Upper lobe of right lung (tissue), 1 donor: Measurements from ENCODE around the gene UBA6. TPM values are rescaled to one million over a fixed set of nuclear protein-coding genes. Genes with fewer than 3 reads are reported as not detected.

Source experiments
- ATAC-seq: fragments of 200-7000 bp; cut with Tn5 transposase; one replicate; pipeline ENCODE4 v1.9.1; 2020; ENCODE audit warnings: mild to moderate bottlenecking, moderate library complexity
- DNase-seq: peaks from one replicate; pipeline ENCODE4 v3.0.0-alpha.2; 2020
- H3K27ac ChIP-seq: fragments of 200-600 bp; one replicate; pipeline ENCODE4 v1.8.0; 2022
- H3K27me3 ChIP-seq: fragments of 200-600 bp; one replicate; pipeline ENCODE4 v1.8.0; 2022; ENCODE audit warnings: mild to moderate bottlenecking
- H3K36me3 ChIP-seq: fragments of 200-600 bp; one replicate; pipeline ENCODE4 v1.8.0; 2022
- H3K4me1 ChIP-seq: fragments of 200-600 bp; one replicate; pipeline ENCODE4 v1.8.0; 2022
- H3K4me3 ChIP-seq: fragments of 200-600 bp; one replicate; pipeline ENCODE4 v1.8.0; 2022; ENCODE audit warnings: mild to moderate bottlenecking
- H3K9me3 ChIP-seq: fragments of 200-600 bp; one replicate; pipeline ENCODE4 v1.8.0; 2022
- CTCF ChIP-seq: fragments of 200-600 bp; IDR thresholded peaks from one replicate; pipeline ENCODE4 v1.8.0; 2022; ENCODE audit warnings: antibody characterized with exemption
- intact Hi-C: fragments of 100-400 bp; cut with DNase I; formaldehyde crosslinking; loops from one replicate; pipeline ENCODE4 v1.11.0; 2022
- total RNA-seq: library from RNA; stranded (reverse); fragmentation: NEBNext Ultra II Directional; extraction: Animal tissue kit (Norgen Biotek cat#: 25700); gene quantifications from one replicate; pipeline ENCODE4 v1.2.1, GENCODE V29; 2021
- donor health status: DM: no; HTN: yes; CAD: no; lungs with severe emphysema.

Gene UBA6
- total RNA-seq, 1 donor from 2014 or later = 48.5 TPM

- H3K27me3 ChIP-seq = no peaks in the 10 kb centered on the region
- H3K9me3 ChIP-seq = no peaks in the 10 kb centered on the region
- TF ChIP-seq CTCF = no peak
- intact Hi-C loops = no loop called here
- H3K36me3 ChIP-seq = no peaks in the 10 kb centered on the region
- peaks cover 5% of the 10 kb centered on the region for H3K4me1 ChIP-seq
- H3K27ac ChIP-seq = no peak overlapping the region
- ATAC-seq (no peak), DNase-seq (no peak)
- H3K4me3 ChIP-seq = peak overlapping the region; percentile 90
These were observed 1.2 kb upstream of the UBA6 start for GRCh38 chr4:67702166-67702565.

GRCh38 chr4:67701517-67701850, 529 bp upstream of the UBA6 start:
- ATAC-seq = no peak
- intact Hi-C loops = no loop called here
- Histone ChIP-seq H3K36me3 (no peaks in the 10 kb centered on the region), H3K4me3 (peak overlapping the region; percentile 90), H3K9me3 (no peaks in the 10 kb centered on the region), H3K4me1 (peaks cover 5% of the 10 kb centered on the region), H3K27me3 (no peaks in the 10 kb centered on the region), H3K27ac (peak overlapping the region; percentile 80)
- TF ChIP-seq CTCF = no peak
- DNase-seq = no peak

- intact Hi-C loops = no loop called here
- peaks cover 5% of the 10 kb centered on the region for H3K4me1 ChIP-seq
- no peaks in the 10 kb centered on the region for H3K9me3 ChIP-seq
- H3K27me3 ChIP-seq = no peaks in the 10 kb centered on the region
- DNase-seq (no peak), ATAC-seq (peak; percentile 8)
- no peaks in the 10 kb centered on the region for H3K36me3 ChIP-seq
- H3K27ac ChIP-seq = peak overlapping the region; percentile 88
- peak overlapping the region; percentile 90 for H3K4me3 ChIP-seq
- no peak for TF ChIP-seq CTCF
These were observed 728 bp downstream of the UBA6 start for GRCh38 chr4:67700116-67700737.

DNA sequence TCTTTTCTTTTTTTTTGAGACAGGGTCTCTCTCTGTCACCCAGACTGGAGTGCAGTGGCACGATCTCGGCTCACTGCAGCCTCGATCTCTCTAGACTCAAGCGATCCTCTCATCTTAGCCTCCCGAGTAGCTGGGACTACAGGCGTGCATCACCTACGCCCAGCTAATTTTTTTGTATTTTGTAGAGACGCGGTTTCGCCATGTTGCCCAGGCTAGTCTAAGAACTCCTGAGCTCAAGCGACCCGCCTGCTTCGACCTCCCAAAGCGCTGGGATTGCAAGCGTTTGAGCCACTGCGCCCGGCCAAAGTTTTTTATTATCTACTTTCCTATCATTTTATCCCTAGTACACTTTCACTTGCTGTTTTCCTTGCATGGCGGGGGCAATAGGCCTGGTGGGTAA, 1.4 kb downstream of the UBA6 start:
- H3K9me3 ChIP-seq = no peaks in the 10 kb centered on the region
- H3K4me3 ChIP-seq = peak overlapping the region; percentile 90
- H3K27me3 ChIP-seq = no peaks in the 10 kb centered on the region
- TF ChIP-seq CTCF = no peak
- H3K4me1 ChIP-seq = peaks cover 5% of the 10 kb centered on the region
- DNase-seq = no peak
- peak overlapping the region; percentile 88 for H3K27ac ChIP-seq
- intact Hi-C loops = no loop called here
- no peak for ATAC-seq
- no peaks in the 10 kb centered on the region for H3K36me3 ChIP-seq

DNA sequence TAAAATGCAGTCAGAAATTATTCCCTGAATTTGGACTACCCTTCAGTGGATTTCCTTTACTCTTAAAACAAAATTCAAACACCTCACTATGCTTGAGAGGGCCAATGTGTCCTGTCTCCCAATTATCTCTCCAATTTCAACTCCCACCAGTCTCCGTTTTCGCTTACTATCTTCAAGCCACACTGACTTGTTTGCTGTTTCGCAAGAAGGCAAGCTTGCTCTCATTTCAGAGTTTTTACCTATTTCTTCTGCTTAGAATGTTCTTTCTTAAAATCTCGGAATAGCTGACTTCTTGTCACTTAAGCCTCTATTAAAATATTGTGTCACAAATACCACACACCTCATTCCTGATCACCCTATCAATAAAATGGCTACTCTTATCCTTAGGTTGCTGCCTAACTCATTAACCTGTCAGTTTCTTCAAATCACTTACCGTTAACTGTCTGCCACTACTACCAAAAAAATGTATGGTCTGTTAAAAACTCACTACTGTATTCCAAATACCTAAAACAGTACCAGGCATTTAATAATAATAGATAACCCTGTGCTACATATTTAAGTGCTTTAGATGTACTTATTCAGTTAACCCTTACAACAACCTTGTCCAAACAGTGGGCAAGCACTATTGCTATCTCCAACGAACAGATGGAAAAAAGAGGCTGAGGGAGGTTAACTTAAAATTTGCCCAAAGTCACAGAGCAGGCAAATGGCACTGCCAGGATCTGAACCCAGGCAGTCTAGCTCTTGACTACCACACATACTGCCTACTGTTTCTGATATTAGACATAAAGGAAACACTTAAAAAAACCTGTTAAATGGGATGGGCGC, 2.9 kb downstream of the UBA6 start:
- no peaks in the 10 kb centered on the region for H3K27me3 ChIP-seq
- intact Hi-C loops = no loop called here
- H3K9me3 ChIP-seq = no peaks in the 10 kb centered on the region
- TF ChIP-seq CTCF = no peak
- H3K27ac ChIP-seq = no peak overlapping the region
- H3K4me3 ChIP-seq = no peak overlapping the region
- H3K36me3 ChIP-seq = peaks cover 3% of the 10 kb centered on the region
- H3K4me1 ChIP-seq = peaks cover 5% of the 10 kb centered on the region
- no peak for DNase-seq
- no peak for ATAC-seq
